ENCODE data around the gene TMEM240. TPM values are rescaled to one million over a fixed set of nuclear protein-coding genes. Genes with fewer than 3 reads are reported as not detected.

Gene TMEM240
- total and polyA plus RNA-seq, 2 donors (not counting 3 experiments of a cell fraction or from before 2014, with no cell fraction given) = 7.0 to 7.6 TPM

DNA sequence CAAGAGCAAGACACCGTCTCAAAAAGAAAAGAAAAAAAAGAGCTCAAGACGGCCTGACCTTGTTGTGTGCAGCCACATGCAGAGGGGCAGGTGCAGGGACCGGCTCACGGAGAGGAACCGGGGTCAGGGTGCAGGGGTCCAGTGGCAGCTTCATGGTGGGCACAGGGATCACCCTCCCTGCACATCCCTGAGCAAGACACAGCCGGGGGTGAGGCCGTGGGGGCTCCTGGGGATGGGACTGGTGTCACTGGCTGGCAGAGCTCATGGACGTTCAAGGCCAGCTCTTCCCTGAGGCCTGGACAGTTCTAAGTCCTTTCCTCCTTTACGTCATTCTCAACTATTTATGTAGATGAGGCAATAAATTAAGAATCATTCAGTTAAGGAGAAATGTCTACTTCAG is 6.6 kb upstream of the TMEM240 start:
- H3K4me2 ChIP-seq (ENCODE audit: insufficient read depth, low read length) = no peak overlapping the region
- intact Hi-C loops (cut with micrococcal nuclease) (no loop called here), dilution Hi-C loops (cut with MboI; ENCODE audit: extremely low pct_ligation_motif_present, low sequenced_read_pairs) (no loop called here)
- POLR2A ChIA-PET = no interaction called here
- no TSS peak for BruUV-seq (replicated peaks)
- H4K20me1 ChIP-seq (replicated peaks; ENCODE audit: control insufficient read depth, extremely low read depth, insufficient read depth, low read length) = no peaks in the 10 kb centered on the region
- H2AFZ ChIP-seq (ENCODE audit: low read depth, low read length) = no peak overlapping the region
- no peak overlapping the region for H3K27ac ChIP-seq (ENCODE audit: insufficient read depth, low read depth, low read length)
- H3K9ac ChIP-seq (replicated peaks; ENCODE audit: extremely low read depth, insufficient read depth, low read length) = no peak overlapping the region
- DNase-seq (ENCODE audit: low read depth, low spot score) (no peak), FAIRE-seq (no peak)
- H3K9me1 ChIP-seq (replicated peaks; ENCODE audit: control insufficient read depth, extremely low read depth, insufficient read depth, low read length) = no peaks in the 10 kb centered on the region
- H3K27me3 ChIP-seq (ENCODE audit: control insufficient read depth in 2 of 2, insufficient read depth in 2 of 2, low read length in 2 of 2) = no peaks in the 10 kb centered on the region
- no peak overlapping the region for H3K4me3 ChIP-seq (replicated peaks in 1 of 3; ENCODE audit: insufficient read depth in 1 of 3, low read depth in 1 of 3, low read length in 3 of 3)
- H3K36me3 ChIP-seq (ENCODE audit: control insufficient read depth in 2 of 2, extremely low read depth in 1 of 2, insufficient read depth in 2 of 2, low read length in 2 of 2) = peaks cover 0 to 5% of the 10 kb centered on the region in 2 experiments
- no peaks in the 10 kb centered on the region for H3K9me3 ChIP-seq (replicated peaks; ENCODE audit: control insufficient read depth, insufficient read depth, low read length)
- CTCF ChIA-PET = no interaction called here
- TF ChIP-seq POLR2A (IDR thresholded peaks at IDR 0.05; ENCODE audit: low read depth, low read length) = no peak
- no peak for TF ChIP-seq JUN (IDR thresholded peaks at IDR 0.05; ENCODE audit: borderline replicate concordance, insufficient read depth, insufficient read length, low read depth)
- no peak for TF ChIP-seq EZH2 (IDR thresholded peaks at IDR 0.05; ENCODE audit: borderline replicate concordance, low read depth, low read length, severe bottlenecking)
- no peak for TF ChIP-seq FOS (IDR thresholded peaks at IDR 0.05; ENCODE audit: borderline replicate concordance, insufficient read depth, low read length)
- TF ChIP-seq MYC (IDR thresholded peaks at IDR 0.05; ENCODE audit: low read depth, low read length) = no peak
- TF ChIP-seq POLR2AphosphoS5 (IDR thresholded peaks at IDR 0.05; ENCODE audit: insufficient read depth, low read depth, low read length) = no peak
- no peak for TF ChIP-seq MAX (IDR thresholded peaks at IDR 0.05; ENCODE audit: insufficient read depth, insufficient read length)
- TF ChIP-seq, protein P1, sequence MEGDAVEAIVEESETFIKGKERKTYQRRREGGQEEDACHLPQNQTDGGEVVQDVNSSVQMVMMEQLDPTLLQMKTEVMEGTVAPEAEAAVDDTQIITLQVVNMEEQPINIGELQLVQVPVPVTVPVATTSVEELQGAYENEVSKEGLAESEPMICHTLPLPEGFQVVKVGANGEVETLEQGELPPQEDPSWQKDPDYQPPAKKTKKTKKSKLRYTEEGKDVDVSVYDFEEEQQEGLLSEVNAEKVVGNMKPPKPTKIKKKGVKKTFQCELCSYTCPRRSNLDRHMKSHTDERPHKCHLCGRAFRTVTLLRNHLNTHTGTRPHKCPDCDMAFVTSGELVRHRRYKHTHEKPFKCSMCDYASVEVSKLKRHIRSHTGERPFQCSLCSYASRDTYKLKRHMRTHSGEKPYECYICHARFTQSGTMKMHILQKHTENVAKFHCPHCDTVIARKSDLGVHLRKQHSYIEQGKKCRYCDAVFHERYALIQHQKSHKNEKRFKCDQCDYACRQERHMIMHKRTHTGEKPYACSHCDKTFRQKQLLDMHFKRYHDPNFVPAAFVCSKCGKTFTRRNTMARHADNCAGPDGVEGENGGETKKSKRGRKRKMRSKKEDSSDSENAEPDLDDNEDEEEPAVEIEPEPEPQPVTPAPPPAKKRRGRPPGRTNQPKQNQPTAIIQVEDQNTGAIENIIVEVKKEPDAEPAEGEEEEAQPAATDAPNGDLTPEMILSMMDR (IDR thresholded peaks at IDR 0.05; ENCODE audit: extremely low read depth in 1 of 2, insufficient read depth in 1 of 2, low read depth in 1 of 2, low read length in 2 of 2) = no peak
- no peak for TF ChIP-seq GATA2 (IDR thresholded peaks at IDR 0.05; ENCODE audit: insufficient read depth, insufficient read length, low read depth, low read length)
- peaks cover 6% of the 10 kb centered on the region for H3K79me2 ChIP-seq (ENCODE audit: control insufficient read depth, insufficient read depth, low read length)
- H3K4me1 ChIP-seq (ENCODE audit: control insufficient read depth, extremely low read depth, insufficient read depth, low read length) = peaks cover 1% of the 10 kb centered on the region
